Ovary (tissue), 3 donors: ENCODE measurements around the gene PPARA.

Experiments used
- POLR2A ChIP-seq: fragments of 450-650 bp; IDR thresholded peaks from one replicate; pipeline ENCODE4 v1.6.1; 2017; ENCODE audit warnings: antibody characterized with exemption, mild to moderate bottlenecking, moderate library complexity
- TF ChIP-seq, protein P1 (sequence below), 3 donors: fragments of 450-650 bp in 2 of 3; fragments of 200-600 bp in 1 of 3; IDR thresholded peaks; one replicate each; pipeline versions ENCODE4 v1.5.1 to v1.8.0; 2016 to 2022; ENCODE audit warnings: antibody characterized with exemption in 3 of 3, mild to moderate bottlenecking in 1 of 3
- donor health status: DM: no; HTN: no; CAD: no.

DNA sequence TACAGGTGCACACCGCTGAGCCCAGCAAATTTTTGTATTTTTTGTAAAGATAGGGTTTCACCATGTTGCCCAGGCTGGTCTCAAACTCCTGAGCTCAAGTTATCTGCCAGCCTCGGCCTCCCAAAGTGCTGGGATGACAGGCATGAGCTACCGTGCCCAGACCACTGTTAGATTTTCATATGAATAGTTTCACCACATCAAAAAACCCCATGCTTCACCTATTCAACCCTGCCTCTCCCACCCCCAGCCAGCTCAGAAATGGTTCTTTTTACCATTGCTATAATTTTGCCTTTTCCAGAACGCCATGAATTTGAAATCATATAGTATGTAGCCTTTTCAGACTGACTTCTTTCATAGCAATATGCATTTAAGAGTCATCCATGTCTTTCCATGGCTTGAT, 61.9 kb downstream of the PPARA start:
- TF ChIP-seq, protein P1, sequence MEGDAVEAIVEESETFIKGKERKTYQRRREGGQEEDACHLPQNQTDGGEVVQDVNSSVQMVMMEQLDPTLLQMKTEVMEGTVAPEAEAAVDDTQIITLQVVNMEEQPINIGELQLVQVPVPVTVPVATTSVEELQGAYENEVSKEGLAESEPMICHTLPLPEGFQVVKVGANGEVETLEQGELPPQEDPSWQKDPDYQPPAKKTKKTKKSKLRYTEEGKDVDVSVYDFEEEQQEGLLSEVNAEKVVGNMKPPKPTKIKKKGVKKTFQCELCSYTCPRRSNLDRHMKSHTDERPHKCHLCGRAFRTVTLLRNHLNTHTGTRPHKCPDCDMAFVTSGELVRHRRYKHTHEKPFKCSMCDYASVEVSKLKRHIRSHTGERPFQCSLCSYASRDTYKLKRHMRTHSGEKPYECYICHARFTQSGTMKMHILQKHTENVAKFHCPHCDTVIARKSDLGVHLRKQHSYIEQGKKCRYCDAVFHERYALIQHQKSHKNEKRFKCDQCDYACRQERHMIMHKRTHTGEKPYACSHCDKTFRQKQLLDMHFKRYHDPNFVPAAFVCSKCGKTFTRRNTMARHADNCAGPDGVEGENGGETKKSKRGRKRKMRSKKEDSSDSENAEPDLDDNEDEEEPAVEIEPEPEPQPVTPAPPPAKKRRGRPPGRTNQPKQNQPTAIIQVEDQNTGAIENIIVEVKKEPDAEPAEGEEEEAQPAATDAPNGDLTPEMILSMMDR (IDR thresholded peaks at IDR 0.05) = no peak
- TF ChIP-seq POLR2A = no peak
